Panc1 (cell line): ENCODE measurements around the gene ARHGEF10L. TPM values are rescaled to one million over a fixed set of nuclear protein-coding genes. Genes with fewer than 3 reads are reported as not detected.
"Not testable (repeated sequence)": the region's sequence is repeated elsewhere in the genome, so short reads cannot be mapped to it uniquely, and the experiment has no call there.

Experiments
- ATAC-seq: fragments of 200-7000 bp; cut with Tn5 transposase; 2 replicates; pipeline ENCODE4 v1.9.1; 2020; ENCODE audit warnings: mild to moderate bottlenecking, moderate library complexity
- BruUV-seq: library from RNA; stranded (reverse); fragments of 400-500 nt; replicated peaks from 2 replicates; lab custom pipeline; 2021; lab: Mats Ljungman, UMichigan
- CTCF ChIA-PET: fragments of 300-600 bp; sonication (Branson Sonifier 250); formaldehyde crosslinking; loops from one replicate; lab custom pipeline; 2022; ENCODE audit warnings: antibody characterized with exemption; lab: Charles Lee
- POLR2A ChIA-PET: fragments of 300-600 bp; sonication (Branson Sonifier 250); formaldehyde crosslinking; loops from one replicate; lab custom pipeline; 2022; ENCODE audit warnings: antibody characterized with exemption; lab: Charles Lee
- DNase-seq: peaks from one replicate; pipeline ENCODE4 v3.0.0-alpha.2; 2010; ENCODE audit warnings: low read depth, low spot score
- H3K27ac ChIP-seq: 2 replicates; pipeline ENCODE4 v1.5.1; 2011; ENCODE audit warnings: mild to moderate bottlenecking, low read length, inconsistent platforms
- H3K27me3 ChIP-seq: fragments of 200-500 bp; sonication (Bioruptor generic); 2 replicates; pipeline ENCODE4 v1.6.0; 2014; ENCODE audit warnings: low read length, inconsistent platforms; ENCODE audit not compliant: control insufficient read depth, insufficient read depth
- H3K36me3 ChIP-seq: fragments of 200-500 bp; sonication (Bioruptor generic); 2 replicates; pipeline ENCODE4 v1.5.1; 2014; ENCODE audit warnings: inconsistent platforms, mild to moderate bottlenecking, low read length, moderate library complexity; ENCODE audit not compliant: control insufficient read depth, insufficient read depth
- H3K4me1 ChIP-seq: 2 replicates; pipeline ENCODE4 v1.5.1; 2011; ENCODE audit warnings: inconsistent platforms, mild to moderate bottlenecking, low read length, moderate library complexity; ENCODE audit not compliant: control insufficient read depth, insufficient read depth
- H3K4me3 ChIP-seq, 2 experiments: 2 replicates each; pipeline ENCODE4 v1.5.1; 2011 to 2012; ENCODE audit warnings: low read depth in 2 of 2, low read length in 2 of 2, mild to moderate bottlenecking in 2 of 2, inconsistent platforms in 1 of 2, moderate library complexity in 1 of 2
- H3K9me3 ChIP-seq: fragments of 200-500 bp; sonication (Bioruptor generic); 2 replicates; pipeline ENCODE4 v1.5.1; 2014; ENCODE audit warnings: low read depth, mild to moderate bottlenecking, inconsistent platforms, low read length, moderate library complexity; ENCODE audit not compliant: control insufficient read depth, insufficient read depth
- CTCF ChIP-seq: fragments of 450-650 bp; IDR thresholded peaks from 2 replicates; pipeline ENCODE4 v1.5.1; 2017; ENCODE audit warnings: mild to moderate bottlenecking
- POLR2AphosphoS5 ChIP-seq: IDR thresholded peaks from 2 replicates; pipeline ENCODE4 v1.6.1; 2012; ENCODE audit warnings: mild to moderate bottlenecking, low read depth, low read length, moderate library complexity
- REST ChIP-seq, 2 experiments: IDR thresholded peaks; 2 replicates each; pipeline ENCODE4 v1.6.1; 2011 to 2012; ENCODE audit warnings: low read depth in 2 of 2, control low read depth in 1 of 2, low read length in 1 of 2, mild to moderate bottlenecking in 1 of 2, moderate library complexity in 1 of 2; ENCODE audit not compliant: insufficient read depth in 1 of 2
- SIN3A ChIP-seq: IDR thresholded peaks from 2 replicates; pipeline ENCODE4 v1.6.1; 2012; ENCODE audit warnings: low read depth, mild to moderate bottlenecking, low read length, moderate library complexity, borderline replicate concordance; ENCODE audit not compliant: insufficient read depth
- TCF7L2 ChIP-seq: IDR thresholded peaks from 2 replicates; pipeline ENCODE4 v1.6.1; 2011; ENCODE audit warnings: mild to moderate bottlenecking, low read depth, low read length, inconsistent platforms
- in situ Hi-C: cut with HindIII; loops from 2 replicates; pipeline ENCODE4 v1.10.0; 2016; ENCODE audit warnings: low sequenced_read_pairs, low pct_unique_long_range_greater_than_20kb
- intact Hi-C: fragments of 100-400 bp; cut with micrococcal nuclease; formaldehyde crosslinking; loops from one replicate; pipeline ENCODE4 v1.10.0; 2022; ENCODE audit not compliant: unreplicated experiment
- total RNA-seq: library from RNA; stranded (reverse); gene quantifications from one replicate; pipeline ENCODE4 v1.2.1, GENCODE V29; 2021; ENCODE audit not compliant: unreplicated experiment

The ARHGEF10L gene
- total RNA-seq, 1 experiment from 2014 or later, result 5.9 TPM

GRCh38 chr1:17744666-17745478 is 205.4 kb downstream of the ARHGEF10L start:
- no peak for ATAC-seq
- no peaks in the 10 kb centered on the region for H3K4me1 ChIP-seq
- intact Hi-C loops (no loop called here), in situ Hi-C loops (no loop called here)
- no peak overlapping the region for H3K27ac ChIP-seq
- BruUV-seq, result no TSS peak
- ChIA-PET CTCF (interaction anchor here (0.7 kb wide), 1 partner anchor 356 kb away, joined by 3 read pairs; no protein-coding TSS in a partner anchor), POLR2A (no interaction called here)
- H3K9me3 ChIP-seq, result no peaks in the 10 kb centered on the region
- no peak overlapping the region for H3K4me3 ChIP-seq
- TF ChIP-seq CTCF (no peak), REST (IDR thresholded peaks at IDR 0.05; ENCODE audit: insufficient read depth in 1 of 2, low read depth in 2 of 2, low read length in 1 of 2) (no peak), POLR2AphosphoS5 (no peak), SIN3A (no peak), TCF7L2 (no peak)
- DNase-seq, result no peak
- H3K36me3 ChIP-seq, result no peaks in the 10 kb centered on the region
- H3K27me3 ChIP-seq, result peaks cover 11% of the 10 kb centered on the region

- ATAC-seq (no peak), DNase-seq (no peak)
- Histone ChIP-seq H3K27ac (no peak overlapping the region), H3K4me1 (no peaks in the 10 kb centered on the region), H3K27me3 (peaks cover 11% of the 10 kb centered on the region), H3K4me3 (no peak overlapping the region), H3K36me3 (no peaks in the 10 kb centered on the region), H3K9me3 (no peaks in the 10 kb centered on the region)
- in situ Hi-C loops, result no loop called here
- intact Hi-C loops, result no loop called here
- POLR2A ChIA-PET, result no interaction called here
- CTCF ChIA-PET, result interaction anchor here (0.6 kb wide), 1 partner anchor 292 kb away, joined by 7 read pairs; no protein-coding TSS in a partner anchor
- TF ChIP-seq POLR2AphosphoS5 (no peak), CTCF (no peak), REST (IDR thresholded peaks at IDR 0.05; ENCODE audit: insufficient read depth in 1 of 2, low read depth in 2 of 2, low read length in 1 of 2) (no peak), SIN3A (no peak), TCF7L2 (no peak)
- BruUV-seq, result no TSS peak
Measured at GRCh38 chr1:17745479-17745955, 206.0 kb downstream of the ARHGEF10L start.

- ATAC-seq, in situ Hi-C loops, intact Hi-C loops, H3K9me3 ChIP-seq, DNase-seq, H3K27me3 ChIP-seq, H3K36me3 ChIP-seq, H3K4me3 ChIP-seq, POLR2A ChIA-PET, BruUV-seq, H3K4me1 ChIP-seq, H3K27ac ChIP-seq: not testable (repeated sequence)
- CTCF ChIA-PET, result interaction anchor here (0.6 to 0.7 kb wide), 2 partner anchors 80 to 292 kb away, joined by 7 to 12 read pairs; no protein-coding TSS in a partner anchor
Measured at GRCh38 chr1:17746281-17746680, 206.8 kb downstream of the ARHGEF10L start.
